GM19238 (cell line): Measurements from ENCODE around the gene TCF21.
"Not testable (repeated sequence)": the region's sequence is repeated elsewhere in the genome, so short reads cannot be mapped to it uniquely, and the experiment has no call there.

Source experiments
- DNase-seq: peaks from one replicate; pipeline ENCODE4 v3.0.0; 2011; ENCODE audit warnings: low spot score; ENCODE audit not compliant: insufficient read length

TCF21 gene

DNA sequence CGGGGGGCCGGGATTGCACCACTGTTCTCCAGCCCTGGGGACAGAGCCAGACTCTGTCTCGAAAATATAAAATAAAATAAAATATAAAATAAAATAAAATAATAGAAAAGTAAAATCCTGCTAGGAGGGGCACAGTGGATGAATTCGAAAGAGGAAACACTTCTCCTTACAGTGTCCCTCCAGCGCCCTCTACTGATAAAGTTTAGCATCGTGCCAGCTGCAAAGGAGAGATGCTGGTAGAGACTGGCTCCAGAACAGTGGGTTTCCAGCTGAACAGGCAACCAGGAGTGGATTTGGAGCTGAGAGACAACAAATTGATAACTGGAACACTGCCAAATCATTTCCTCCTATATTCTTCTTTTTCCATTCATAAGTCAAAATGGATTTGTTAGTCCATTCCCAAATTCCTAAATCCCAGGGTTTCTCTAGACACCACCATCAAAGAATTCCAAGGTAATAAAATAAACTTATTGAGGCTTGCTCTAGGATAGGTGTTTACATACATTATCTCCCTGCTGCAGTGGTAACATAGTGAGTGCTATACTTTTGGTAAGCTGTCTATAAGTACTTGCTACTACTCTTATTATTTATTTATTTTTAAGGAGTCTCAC is 32.4 kb downstream of the TCF21 start:
- peak; percentile 11 for DNase-seq

DNA sequence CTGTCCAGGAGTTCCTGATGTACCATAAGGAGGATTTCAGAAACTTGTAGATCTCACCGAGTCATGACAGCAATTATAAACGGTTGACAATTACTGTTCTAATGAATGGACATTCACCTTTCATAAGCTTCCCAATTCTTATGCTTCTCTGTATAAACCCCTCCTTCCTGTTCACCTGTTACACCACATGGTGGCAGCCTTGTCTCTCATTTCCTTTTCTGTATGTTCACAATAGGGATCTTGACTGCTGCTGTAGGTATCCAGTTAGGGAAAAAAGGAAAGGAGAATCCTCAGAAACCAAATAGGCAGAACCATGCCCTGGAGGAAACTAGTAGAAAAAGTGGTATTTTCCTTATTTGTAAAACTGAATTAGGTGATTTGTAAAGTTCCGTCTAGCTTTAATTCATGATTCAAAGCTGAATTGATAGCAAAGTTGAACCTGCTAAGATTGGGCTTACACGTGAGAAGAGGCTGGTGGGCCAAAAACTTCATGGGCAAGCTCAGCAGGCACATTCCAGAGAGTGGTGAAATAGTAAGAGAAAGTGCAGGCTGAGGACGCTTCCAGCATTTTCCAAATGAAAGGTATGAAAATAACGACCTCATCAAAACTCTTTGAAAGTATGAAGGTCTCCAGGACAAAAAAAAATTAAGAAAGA is 35.2 kb downstream of the TCF21 start:
- DNase-seq, result peak; percentile 6

DNA sequence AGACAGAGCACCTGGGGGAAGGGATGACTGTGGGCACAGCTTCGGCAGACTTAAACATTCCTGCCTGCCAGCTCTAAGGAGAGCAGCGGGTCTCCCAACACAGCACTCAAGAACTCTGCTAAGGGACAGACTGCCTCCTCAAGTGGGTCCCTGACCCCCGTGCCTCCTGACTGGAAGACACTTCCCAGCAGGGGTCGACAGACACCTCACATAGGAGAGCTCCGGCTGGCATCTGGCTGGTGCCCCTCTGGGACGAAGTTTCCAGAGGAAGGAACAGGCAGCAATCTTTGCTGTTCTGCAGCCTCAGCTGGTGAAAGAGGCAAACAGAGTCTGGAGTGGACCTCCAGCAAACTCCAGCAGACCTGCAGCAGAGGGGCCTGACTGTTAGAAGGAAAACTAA is 42.3 kb downstream of the TCF21 start:
- DNase-seq, result not testable (repeated sequence)

DNA sequence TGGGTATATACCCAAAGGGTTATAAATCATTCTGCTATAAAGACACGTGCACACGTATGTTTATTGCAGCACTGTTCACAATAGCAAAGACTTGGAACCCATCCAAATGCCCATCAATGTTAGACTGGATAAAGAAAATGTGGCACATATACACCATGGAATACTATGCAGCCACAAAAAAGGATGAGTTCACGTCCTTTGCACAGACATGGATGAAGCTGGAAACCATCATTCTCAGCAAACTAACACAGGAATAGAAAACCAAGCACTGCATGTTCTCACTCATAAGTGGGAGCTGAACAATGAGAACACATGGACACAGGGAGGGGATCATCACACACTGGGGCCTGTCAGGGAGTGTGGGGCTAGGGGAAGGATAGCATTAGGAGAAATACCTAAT is 47.4 kb downstream of the TCF21 start:
- not testable (repeated sequence) for DNase-seq

DNA sequence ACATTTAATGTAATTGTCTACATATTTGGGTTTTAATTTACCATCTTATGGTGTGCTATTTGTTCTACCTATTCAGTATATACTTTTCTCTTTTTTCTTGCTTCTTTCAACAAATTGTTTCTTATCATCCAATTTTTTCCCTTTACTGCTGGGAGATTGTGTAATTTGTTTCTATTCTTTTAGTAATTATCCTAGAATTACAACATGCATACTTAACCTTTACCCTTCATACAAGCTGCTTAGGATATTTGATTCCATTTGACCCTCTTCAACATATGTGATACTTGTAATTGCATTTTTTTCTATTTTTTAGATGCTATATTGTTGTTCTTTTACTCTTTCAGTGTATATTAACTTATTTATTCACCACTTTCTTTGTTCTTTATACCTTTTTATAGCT is 49.0 kb downstream of the TCF21 start:
- no peak for DNase-seq

DNA sequence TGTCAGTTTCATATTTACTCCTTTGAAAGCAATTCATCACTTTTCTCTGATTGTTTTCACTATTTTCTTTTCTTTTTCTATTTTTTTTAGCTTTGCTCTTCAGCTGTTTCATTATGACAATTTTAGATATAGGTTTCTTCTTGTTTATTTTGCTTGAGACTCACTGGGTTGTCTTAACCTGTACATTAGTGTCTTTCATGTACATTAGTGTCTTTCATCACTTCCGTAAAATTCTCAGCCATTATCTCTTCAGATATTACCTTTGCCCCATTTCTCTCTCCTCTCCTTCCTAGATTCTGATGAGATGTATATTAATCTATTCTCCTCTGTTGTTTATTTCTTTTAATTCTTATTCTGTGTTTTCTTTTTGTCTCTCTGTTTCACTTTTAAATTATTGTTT is 49.6 kb downstream of the TCF21 start:
- no peak for DNase-seq

DNA sequence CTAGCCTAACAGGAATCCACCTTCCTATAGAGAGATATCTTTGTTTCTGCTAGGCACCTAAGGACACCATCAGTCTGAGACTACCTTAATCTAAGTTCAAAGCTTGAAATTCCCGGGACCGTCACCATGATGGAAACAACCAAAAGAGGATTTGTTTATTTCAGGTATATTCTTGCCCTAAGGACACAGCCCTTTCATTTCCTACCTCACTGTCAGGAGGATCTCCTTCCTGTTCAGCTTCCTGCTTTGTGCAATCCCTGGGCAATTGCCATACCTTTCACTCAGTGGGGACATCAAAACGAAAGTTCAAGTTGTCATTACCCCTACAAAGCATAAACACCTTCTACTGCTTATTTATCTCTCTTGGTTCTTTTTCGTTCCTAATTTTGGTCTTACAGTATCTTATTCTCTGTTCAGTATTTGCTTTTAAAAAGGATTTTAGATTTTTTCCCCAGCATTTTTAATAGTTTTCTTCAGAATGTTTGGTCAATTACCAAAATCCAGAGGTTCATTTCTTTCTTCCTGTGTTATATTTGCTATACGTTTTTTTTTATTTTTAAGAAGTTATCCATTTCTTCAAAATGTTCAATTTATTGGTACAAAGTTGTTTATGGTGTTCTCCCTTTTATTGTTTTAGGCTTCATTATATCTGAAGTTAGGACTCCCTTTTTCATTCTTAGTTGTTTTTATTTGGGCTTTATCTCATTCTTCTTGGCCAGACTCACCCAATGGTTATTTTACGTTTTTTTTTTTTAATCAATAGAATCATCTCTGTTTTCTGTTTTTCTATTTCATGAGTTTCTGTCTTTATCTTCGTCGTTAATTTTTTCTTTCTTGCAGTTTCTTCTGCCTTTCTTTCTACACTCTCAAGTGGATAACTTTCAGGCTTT is 51.1 kb downstream of the TCF21 start:
- no peak for DNase-seq
